ENCODE measurements around the gene MGAT3.
"Not testable (repeated sequence)": the region's sequence is repeated elsewhere in the genome, so short reads cannot be mapped to it uniquely, and the experiment has no call there.

DNA sequence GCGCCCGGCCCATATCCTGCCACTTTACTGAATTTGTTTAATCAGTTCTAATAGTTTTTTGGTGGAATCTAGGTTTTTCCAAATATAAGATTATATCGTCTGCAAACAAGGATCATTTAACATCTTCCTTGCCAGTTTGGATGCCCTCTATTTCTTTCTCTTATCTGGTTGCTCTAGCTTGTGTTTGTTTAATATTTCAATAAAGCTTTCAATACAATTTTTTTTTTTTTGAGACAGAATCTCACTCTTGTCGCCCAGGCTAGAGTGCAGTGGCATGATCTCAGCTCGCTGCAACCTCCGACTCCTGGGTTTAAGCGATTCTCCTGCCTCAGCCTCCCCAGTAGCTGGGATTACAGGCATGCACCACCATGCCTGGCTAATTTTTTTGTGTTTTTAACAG is 43.6 kb upstream of the MGAT3 start:
- TF ChIP-seq POLR2AphosphoS5 (IDR thresholded peaks at IDR 0.05; ENCODE audit: insufficient read depth, low read depth, low read length); EZH2 (IDR thresholded peaks at IDR 0.05; ENCODE audit: borderline replicate concordance, low read depth, low read length, severe bottlenecking); MYC (IDR thresholded peaks at IDR 0.05; ENCODE audit: low read depth, low read length); POLR2A (IDR thresholded peaks at IDR 0.05; ENCODE audit: low read depth, low read length); JUN (IDR thresholded peaks at IDR 0.05; ENCODE audit: borderline replicate concordance, insufficient read depth, insufficient read length, low read depth); GATA2 (IDR thresholded peaks at IDR 0.05; ENCODE audit: insufficient read depth, insufficient read length, low read depth, low read length): not testable (repeated sequence)
- TF ChIP-seq, protein P1, sequence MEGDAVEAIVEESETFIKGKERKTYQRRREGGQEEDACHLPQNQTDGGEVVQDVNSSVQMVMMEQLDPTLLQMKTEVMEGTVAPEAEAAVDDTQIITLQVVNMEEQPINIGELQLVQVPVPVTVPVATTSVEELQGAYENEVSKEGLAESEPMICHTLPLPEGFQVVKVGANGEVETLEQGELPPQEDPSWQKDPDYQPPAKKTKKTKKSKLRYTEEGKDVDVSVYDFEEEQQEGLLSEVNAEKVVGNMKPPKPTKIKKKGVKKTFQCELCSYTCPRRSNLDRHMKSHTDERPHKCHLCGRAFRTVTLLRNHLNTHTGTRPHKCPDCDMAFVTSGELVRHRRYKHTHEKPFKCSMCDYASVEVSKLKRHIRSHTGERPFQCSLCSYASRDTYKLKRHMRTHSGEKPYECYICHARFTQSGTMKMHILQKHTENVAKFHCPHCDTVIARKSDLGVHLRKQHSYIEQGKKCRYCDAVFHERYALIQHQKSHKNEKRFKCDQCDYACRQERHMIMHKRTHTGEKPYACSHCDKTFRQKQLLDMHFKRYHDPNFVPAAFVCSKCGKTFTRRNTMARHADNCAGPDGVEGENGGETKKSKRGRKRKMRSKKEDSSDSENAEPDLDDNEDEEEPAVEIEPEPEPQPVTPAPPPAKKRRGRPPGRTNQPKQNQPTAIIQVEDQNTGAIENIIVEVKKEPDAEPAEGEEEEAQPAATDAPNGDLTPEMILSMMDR (IDR thresholded peaks at IDR 0.05; ENCODE audit: extremely low read depth in 1 of 2, insufficient read depth in 1 of 2, low read depth in 1 of 2, low read length in 2 of 2), result not testable (repeated sequence)
- TF ChIP-seq, protein P2, sequence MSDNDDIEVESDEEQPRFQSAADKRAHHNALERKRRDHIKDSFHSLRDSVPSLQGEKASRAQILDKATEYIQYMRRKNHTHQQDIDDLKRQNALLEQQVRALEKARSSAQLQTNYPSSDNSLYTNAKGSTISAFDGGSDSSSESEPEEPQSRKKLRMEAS (IDR thresholded peaks at IDR 0.05; ENCODE audit: insufficient read depth, insufficient read length), result not testable (repeated sequence)

Measured in endothelial cell of umbilical vein (primary cell).